KOPT-K1 (cell line): Measurements from ENCODE around the gene AGAP3.

ENCODE experiments used
- H3K27ac ChIP-seq: fragments of 200-600 bp; sonication (generic); 2 replicates; pipeline ENCODE4 v1.5.1; 2016; ENCODE audit warnings: antibody characterized with exemption, mild to moderate bottlenecking, low read depth, low read length; ENCODE audit not compliant: poor library complexity, severe bottlenecking
- H3K36me3 ChIP-seq: fragments of 200-600 bp; sonication (generic); 2 replicates; pipeline ENCODE4 v1.5.1; 2017; ENCODE audit warnings: antibody characterized with exemption, mild to moderate bottlenecking, low read length, moderate library complexity; ENCODE audit not compliant: insufficient read depth
- H3K9me3 ChIP-seq: fragments of 200-600 bp; sonication (generic); 2 replicates; pipeline ENCODE4 v1.5.1; 2017; ENCODE audit warnings: antibody characterized with exemption, low read length, mild to moderate bottlenecking; ENCODE audit not compliant: insufficient read depth, poor library complexity, severe bottlenecking

Gene AGAP3

DNA sequence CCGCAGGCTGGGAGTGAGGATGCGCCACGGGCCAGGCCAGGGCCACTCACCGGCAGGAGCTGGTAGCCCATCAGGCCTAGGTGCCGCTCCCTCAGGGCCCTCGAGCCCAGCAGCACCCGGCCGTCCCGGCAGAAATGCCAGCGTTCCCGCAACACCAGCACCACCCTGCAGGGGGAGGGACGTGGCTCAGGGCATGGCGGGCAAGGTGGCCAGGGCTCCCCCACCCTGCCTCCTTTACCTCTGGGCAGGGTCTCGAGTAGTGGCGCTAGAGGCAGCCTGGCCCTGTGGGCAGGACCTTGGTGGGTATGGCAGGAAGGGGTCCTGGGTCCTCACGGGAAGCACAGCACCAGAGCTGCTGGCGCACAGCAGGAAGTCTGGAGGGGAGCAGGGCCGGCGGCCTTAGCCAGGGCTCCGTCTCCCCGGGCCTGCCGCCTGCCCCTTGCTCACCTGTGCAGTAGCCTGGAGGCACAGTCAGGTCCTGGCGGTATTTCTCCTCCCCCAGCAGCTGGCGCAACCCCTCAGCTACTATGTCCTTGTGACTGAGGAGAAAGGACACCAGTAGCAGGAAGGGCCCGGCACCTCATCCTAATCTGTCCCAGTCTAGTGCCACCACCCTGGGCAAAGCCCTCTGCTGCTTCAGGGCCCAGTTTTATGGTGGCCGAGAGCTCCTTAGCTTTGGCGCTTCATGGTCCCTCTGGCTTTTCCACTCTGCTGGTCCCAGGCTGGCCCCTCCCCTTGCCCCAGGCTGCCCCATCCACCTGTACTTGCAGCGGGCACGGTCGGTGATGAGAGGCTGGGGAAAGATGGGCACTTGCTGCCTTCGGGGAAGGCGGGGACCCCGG is 9.2 kb upstream of the AGAP3 start:
- peaks cover 65% of the 10 kb centered on the region for H3K36me3 ChIP-seq
- H3K27ac ChIP-seq: no peak overlapping the region
- no peaks in the 10 kb centered on the region for H3K9me3 ChIP-seq

- H3K27ac ChIP-seq: no peak overlapping the region
- H3K36me3 ChIP-seq: peaks cover 58% of the 10 kb centered on the region
- H3K9me3 ChIP-seq: no peaks in the 10 kb centered on the region
These were observed 8.5 kb upstream of the AGAP3 start for GRCh38 chr7:151077705-151078232.

- peaks cover 58% of the 10 kb centered on the region for H3K36me3 ChIP-seq
- no peak overlapping the region for H3K27ac ChIP-seq
- H3K9me3 ChIP-seq: no peaks in the 10 kb centered on the region
These were observed 7.8 kb upstream of the AGAP3 start for GRCh38 chr7:151078233-151079040.

GRCh38 chr7:151079199-151079910 is 6.9 kb upstream of the AGAP3 start:
- H3K27ac ChIP-seq: peak overlapping the region; percentile 82
- H3K9me3 ChIP-seq: no peaks in the 10 kb centered on the region
- H3K36me3 ChIP-seq: peaks cover 48% of the 10 kb centered on the region

DNA sequence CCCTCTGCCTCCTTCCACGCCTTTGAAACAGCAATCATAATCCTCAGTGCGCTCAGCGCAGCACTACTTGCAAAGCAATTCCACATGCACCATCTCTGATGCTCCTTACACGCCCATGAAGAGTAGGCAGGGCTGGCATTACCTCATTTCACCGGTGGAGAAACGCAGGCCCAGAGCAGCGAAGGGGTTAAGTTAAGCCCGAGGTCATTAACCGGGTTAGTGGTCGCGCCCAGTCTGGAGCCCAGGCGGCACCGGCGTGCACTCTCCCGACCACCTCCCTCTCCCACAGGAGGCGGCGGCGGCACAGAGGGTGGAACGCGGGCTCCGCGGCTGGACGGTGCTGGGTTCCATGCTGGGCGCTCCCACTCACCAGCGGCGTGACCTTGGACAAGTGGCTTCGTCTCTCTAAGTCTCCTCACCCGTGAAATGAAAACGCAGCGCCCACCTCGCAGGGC is 6.2 kb upstream of the AGAP3 start:
- peaks cover 41% of the 10 kb centered on the region for H3K36me3 ChIP-seq
- H3K9me3 ChIP-seq: no peaks in the 10 kb centered on the region
- peak overlapping the region; percentile 82 for H3K27ac ChIP-seq

- H3K9me3 ChIP-seq: no peaks in the 10 kb centered on the region
- peaks cover 35% of the 10 kb centered on the region for H3K36me3 ChIP-seq
- H3K27ac ChIP-seq: peak within 1 kb of the TSS; percentile 82
These were observed 5.6 kb upstream of the AGAP3 start, which contains the start of gene FASTK for GRCh38 chr7:151080522-151081169. Gene FASTK, minus strand, starts transcription at chr7:151080809. Its CDS starts 43 bp downstream, at chr7:151080766.

DNA sequence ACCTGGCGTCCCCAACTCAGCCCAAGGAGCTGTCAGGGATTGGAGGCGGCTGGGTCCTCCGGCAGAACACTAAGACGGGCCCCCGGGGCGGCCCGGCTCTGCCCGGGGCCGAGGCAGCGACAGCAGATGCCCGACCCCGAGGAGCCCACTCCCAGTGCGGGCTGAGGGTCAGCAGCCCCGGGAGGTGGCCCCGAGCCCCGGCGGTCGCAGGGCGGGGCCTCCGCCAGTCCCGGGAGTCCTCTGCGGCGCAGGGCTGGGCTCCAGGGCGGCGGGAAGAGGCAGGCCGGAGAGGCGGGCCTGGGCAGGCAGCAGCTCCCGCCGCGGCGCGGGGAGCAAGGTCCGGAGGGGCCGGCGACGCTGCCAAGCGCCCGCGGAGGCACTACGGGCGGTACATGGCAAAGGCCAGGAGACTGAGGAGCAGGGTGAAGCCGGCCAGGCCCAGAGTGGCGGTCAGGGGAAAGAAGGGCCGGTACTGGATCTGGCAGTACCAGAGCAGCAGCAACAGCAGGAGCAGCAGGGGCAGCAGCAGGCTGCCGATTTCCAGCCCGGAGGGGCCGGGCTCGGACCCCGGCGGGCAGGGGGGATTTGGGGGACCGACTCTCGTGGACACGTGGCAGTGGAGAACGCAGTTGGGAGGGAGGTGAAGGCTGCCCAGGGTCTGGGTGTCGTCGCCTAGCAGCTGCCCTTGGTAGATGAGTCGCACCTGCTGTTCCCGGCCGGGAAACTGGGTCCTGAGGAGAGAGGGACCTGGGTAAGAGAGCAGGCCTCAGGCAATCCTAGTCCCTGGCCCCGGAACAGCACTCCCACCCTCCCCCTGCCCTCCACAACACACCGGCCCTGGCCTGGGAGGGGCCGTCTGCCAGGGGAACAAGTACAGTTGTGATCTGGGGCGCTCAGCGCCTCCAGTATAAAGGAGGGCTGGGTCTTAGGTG is 4.8 kb upstream of the AGAP3 start:
- Histone ChIP-seq H3K27ac (peak overlapping the region; percentile 82), H3K9me3 (no peaks in the 10 kb centered on the region), H3K36me3 (peaks cover 28% of the 10 kb centered on the region)

GRCh38 chr7:151082141-151083070 is 3.9 kb upstream of the AGAP3 start:
- H3K27ac ChIP-seq: peak overlapping the region; percentile 71
- peaks cover 18% of the 10 kb centered on the region; the same call in 1 of the 2 replicates for H3K36me3 ChIP-seq
- H3K9me3 ChIP-seq: no peaks in the 10 kb centered on the region

DNA sequence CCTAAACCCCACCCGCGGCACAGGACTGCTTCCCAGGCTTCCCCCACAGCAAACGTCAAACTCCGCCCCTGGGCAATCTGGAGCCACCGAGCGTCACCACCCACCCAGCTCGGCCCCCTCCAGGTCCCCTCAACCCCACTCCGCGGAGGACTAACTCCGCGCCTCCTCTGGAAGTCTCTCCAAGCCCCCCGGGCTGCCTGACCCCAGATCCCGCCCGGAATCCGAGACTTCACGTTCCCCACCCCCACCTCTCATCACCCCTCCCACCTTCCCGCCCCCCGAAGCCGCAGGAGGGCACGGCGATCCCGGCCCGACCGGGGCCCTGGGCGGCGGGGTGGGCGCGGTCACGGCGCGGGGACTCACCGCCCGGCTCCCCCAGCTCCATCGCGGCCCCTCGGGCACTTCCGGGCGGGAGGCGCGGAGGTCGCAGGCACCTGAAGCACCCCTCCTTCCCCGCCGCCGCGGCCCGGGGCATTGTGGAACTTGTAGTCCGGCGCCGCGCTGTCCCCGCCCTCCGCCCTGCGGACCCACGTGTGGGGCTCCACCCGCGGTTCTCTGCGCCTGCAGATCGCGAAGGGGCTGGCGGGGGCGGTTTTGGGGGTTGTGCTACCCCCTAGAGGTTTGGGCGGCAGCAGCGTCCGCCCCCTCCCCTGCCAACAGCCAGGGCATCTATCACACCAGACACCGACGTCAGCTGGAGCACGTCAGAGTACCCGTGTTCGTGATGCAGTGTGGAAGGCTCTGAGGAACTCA is 3.0 kb upstream of the AGAP3 start, which contains the start of gene TMUB1:
TSS of gene TMUB1 (minus strand) at position 423 of the 753 bp plus-strand sequence. CDS start 930 bp downstream, outside the sequence.
- Histone ChIP-seq H3K9me3 (no peaks in the 10 kb centered on the region), H3K36me3 (peaks cover 9% of the 10 kb centered on the region; the same call in 1 of the 2 replicates), H3K27ac (peak within 1 kb of the TSS; percentile 71)

GRCh38 chr7:151083824-151084160 is 2.5 kb upstream of the AGAP3 start:
- Histone ChIP-seq H3K36me3 (peaks cover 6% of the 10 kb centered on the region; the same call in 1 of the 2 replicates), H3K27ac (no peak overlapping the region), H3K9me3 (no peaks in the 10 kb centered on the region)

DNA sequence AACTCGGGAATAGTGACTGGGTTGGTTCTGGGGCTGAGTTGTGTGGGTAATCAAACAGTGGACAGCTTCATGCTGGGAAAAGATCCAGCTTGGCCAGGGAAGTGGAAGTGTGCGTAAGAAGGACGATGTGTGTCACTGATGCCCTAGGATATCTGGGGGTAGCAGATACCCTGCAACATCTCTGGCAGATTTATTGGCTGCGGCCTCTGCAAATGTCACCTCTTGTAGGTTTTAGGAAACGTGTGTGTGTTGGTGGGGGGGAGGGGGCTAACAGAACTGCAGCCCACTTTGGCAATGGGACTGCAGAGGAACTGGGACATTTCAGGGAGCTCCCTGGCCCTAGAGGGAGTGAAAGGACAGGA is 965 bp upstream of the AGAP3 start:
- Histone ChIP-seq H3K27ac (no peak overlapping the region), H3K36me3 (no peaks in the 10 kb centered on the region), H3K9me3 (no peaks in the 10 kb centered on the region)

DNA sequence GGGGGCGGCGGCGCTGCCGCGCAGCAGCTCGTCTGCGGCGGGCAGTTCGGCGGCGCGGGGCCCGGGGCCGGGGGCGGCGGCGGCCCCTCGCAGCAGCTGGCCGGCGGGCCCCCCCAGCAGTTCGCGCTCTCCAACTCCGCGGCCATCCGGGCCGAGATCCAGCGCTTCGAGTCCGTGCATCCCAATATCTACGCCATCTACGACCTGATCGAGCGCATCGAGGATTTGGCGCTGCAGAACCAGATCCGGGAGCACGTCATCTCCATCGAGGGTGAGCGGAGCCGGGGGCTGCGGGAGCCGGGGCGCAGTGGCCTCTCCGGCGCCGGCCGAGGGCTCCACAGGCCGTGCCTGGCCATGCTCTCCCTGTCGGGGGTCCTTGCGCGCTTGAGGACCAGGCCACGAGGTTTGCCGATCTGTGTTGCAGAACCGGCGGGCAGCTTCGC is 548 bp downstream of the AGAP3 start:
- no peaks in the 10 kb centered on the region for H3K36me3 ChIP-seq
- H3K9me3 ChIP-seq: no peaks in the 10 kb centered on the region
- no peak overlapping the region for H3K27ac ChIP-seq
